ENCODE measurements around the gene BTG1.
"Not testable (repeated sequence)": the region's sequence is repeated elsewhere in the genome, so short reads cannot be mapped to it uniquely, and the experiment has no call there.

The BTG1 gene

DNA sequence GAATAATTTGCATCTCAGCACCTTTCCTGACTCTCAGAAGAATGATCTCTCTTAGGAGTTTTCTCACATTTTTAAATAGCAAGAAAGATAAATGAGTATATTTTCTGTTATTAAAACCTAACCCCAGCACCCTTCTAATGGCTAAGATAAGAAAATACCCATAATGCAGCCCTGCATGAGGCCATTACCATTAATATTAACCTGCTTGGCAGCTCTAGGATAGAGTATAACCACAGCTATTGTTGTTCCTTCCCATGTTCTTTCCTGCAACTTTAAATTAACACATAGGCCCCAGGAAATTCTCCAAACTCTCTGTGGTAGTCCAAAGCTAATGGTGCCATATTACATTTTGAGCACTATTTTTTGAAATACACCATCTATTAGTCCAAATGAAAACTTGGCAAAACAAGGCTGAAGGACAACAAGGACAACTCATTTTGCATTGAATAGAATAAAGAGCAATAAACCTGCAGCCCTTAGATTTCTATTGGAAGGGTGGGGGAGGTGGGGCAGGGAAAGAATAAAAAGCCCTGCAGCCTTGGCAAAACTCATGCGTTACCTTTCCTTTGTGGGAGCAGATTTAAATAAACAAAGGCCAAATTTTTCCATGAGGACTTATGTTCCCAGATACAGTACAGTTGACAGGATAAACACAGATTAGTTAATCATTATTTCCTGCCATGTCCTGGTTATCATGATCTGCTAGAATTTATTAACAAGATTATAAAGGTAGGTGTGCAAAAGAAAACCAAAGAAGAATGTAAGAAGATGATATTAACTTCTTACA lies 46.9 kb downstream of the BTG1 start:
- no peak for DNase-seq (ENCODE audit: low spot score)

GRCh38 chr12:92096346-92097136 lies 49.1 kb downstream of the BTG1 start:
- DNase-seq (ENCODE audit: low spot score), result no peak

DNA sequence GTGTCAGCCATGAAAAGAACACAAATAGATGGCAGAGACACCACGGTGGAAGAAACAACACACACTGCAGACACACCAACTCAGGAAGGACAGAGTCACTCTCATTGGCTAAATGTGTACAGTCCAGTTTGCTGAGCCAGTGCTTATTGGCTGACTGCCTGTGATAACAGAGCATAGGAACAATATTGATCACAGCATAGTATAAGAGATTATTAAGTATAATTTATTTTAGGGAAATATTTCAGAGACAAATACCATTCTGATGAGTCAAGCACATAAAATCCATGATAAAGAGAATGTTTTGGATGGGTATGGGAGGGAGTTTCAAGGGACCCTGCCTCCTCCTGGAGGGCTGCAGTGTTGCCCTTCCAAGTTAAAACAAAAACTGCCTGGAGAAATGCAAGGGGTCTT lies 50.9 kb downstream of the BTG1 start:
- DNase-seq (ENCODE audit: low spot score), result no peak

DNA sequence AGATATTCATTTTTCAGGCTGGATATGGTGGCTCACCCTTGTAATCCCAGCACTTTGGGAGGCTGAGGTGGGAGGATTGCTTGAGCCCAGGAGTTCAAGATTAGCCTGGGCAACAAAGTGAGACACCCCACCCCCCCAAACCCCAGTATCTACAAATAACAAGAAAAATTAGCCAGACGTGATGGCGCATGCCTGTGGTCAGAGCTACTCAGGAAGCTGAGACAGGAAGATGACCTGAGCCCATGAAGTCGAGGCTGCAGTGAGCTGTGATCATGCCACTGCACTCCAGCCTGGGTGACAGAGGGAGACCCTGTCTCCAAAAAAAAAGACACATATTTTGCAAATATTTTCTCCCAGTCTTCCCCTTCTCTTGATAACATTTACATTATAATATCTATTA lies 51.3 kb downstream of the BTG1 start:
- DNase-seq (ENCODE audit: low spot score), result not testable (repeated sequence)

Measured in putamen (tissue), 1 donor.